Common myeloid progenitor, CD34-positive (primary cell): Measurements from ENCODE around the gene ARL13B.
A peak's percentile ranks its signal among the peaks of the same experiment; 100 is the strongest.

ENCODE experiments used
- CTCF ChIA-PET: fragments of 350-600 bp; sonication (Branson Sonifier 250); formaldehyde crosslinking; loops from one replicate; lab custom pipeline; 2021; ENCODE audit warnings: antibody characterized with exemption; lab: Charles Lee
- POLR2A ChIA-PET: fragments of 350-600 bp; sonication (Branson Sonifier 250); formaldehyde crosslinking; loops from one replicate; lab custom pipeline; 2021; ENCODE audit warnings: antibody characterized with exemption; lab: Charles Lee
- DNase-seq, 3 donors: peaks; one replicate each; pipeline versions ENCODE4 v3.0.0 to v3.0.0-alpha.2; 2013
- H3K27ac ChIP-seq, 2 experiments: 1 replicate in 1 of 2; 2 replicates in 1 of 2; pipeline ENCODE4 v1.7.0; 2013; ENCODE audit warnings: inconsistent platforms in 2 of 2, low read length in 2 of 2, mild to moderate bottlenecking in 2 of 2, low read depth in 1 of 2, moderate library complexity in 1 of 2; ENCODE audit not compliant: severe bottlenecking in 2 of 2, insufficient read depth in 1 of 2, poor library complexity in 1 of 2
- H3K27me3 ChIP-seq, 5 experiments: replicated peaks in 2 of 5; 1 replicate in 3 of 5; 2 replicates in 2 of 5; pipeline versions ENCODE4 v1.6.1 to v1.7.0; 2013; ENCODE audit warnings: low read length in 4 of 5, mild to moderate bottlenecking in 2 of 5, moderate library complexity in 2 of 5, inconsistent platforms in 1 of 5; ENCODE audit not compliant: insufficient read depth in 5 of 5, control insufficient read depth in 4 of 5
- H3K36me3 ChIP-seq, 4 experiments: 1 replicate in 2 of 4; 2 replicates in 2 of 4; pipeline versions ENCODE4 v1.6.1 to v1.7.0; 2013; ENCODE audit warnings: low read length in 3 of 4, control low read depth in 1 of 4, mild to moderate bottlenecking in 1 of 4; ENCODE audit not compliant: control insufficient read depth in 4 of 4, insufficient read depth in 4 of 4
- H3K4me1 ChIP-seq, 4 experiments: 1 replicate in 3 of 4; 2 replicates in 1 of 4; pipeline versions ENCODE4 v1.6.1 to v1.7.1; 2013; ENCODE audit warnings: low read length in 3 of 4, mild to moderate bottlenecking in 3 of 4, control low read depth in 1 of 4, inconsistent platforms in 1 of 4, moderate library complexity in 1 of 4; ENCODE audit not compliant: control insufficient read depth in 4 of 4, insufficient read depth in 4 of 4; ENCODE audit errors: control extremely low read depth in 1 of 4
- H3K4me3 ChIP-seq, 7 experiments: 1 replicate in 4 of 7; 2 replicates in 3 of 7; pipeline versions ENCODE4 v1.5.1 to v1.7.0; 2013; ENCODE audit warnings: mild to moderate bottlenecking in 7 of 7, low read length in 6 of 7, moderate library complexity in 6 of 7, inconsistent platforms in 2 of 7, low read depth in 2 of 7, control low read depth in 1 of 7; ENCODE audit not compliant: insufficient read depth in 4 of 7, control insufficient read depth in 1 of 7; ENCODE audit errors: extremely low read depth in 1 of 7
- H3K9me3 ChIP-seq, 5 experiments: 1 replicate in 4 of 5; 2 replicates in 1 of 5; pipeline versions ENCODE4 v1.6.1 to v1.7.1; 2013; ENCODE audit warnings: low read length in 4 of 5, mild to moderate bottlenecking in 2 of 5, inconsistent platforms in 1 of 5, low read depth in 1 of 5, moderate library complexity in 1 of 5; ENCODE audit not compliant: control insufficient read depth in 4 of 5, insufficient read depth in 2 of 5; ENCODE audit errors: control extremely low read depth in 1 of 5
- WGBS: methylation state at CpG from one replicate; pipeline ENCODE4 v1.1.5; 2013; ENCODE audit not compliant: insufficient coverage; 5-methylcytosine and 5-hydroxymethylcytosine counted together

Gene ARL13B

GRCh38 chr3:94011233-94011711 lies 31.3 kb downstream of the ARL13B start:
- WGBS = 85% methylated on average over 2 of the region's 3 CpGs
- ChIA-PET POLR2A (no interaction called here), CTCF (interaction anchor here (1.2 to 1.4 kb wide), 2 partner anchors 55 to 59 kb away, joined by 3 to 7 read pairs; no protein-coding TSS in a partner anchor)
- no peaks in the 10 kb centered on the region for H3K4me1 ChIP-seq
- no peak overlapping the region for H3K4me3 ChIP-seq
- H3K27ac ChIP-seq = no peak overlapping the region
- peaks cover 0 to 2% (median 0%) of the 10 kb centered on the region in 4 experiments for H3K36me3 ChIP-seq
- H3K9me3 ChIP-seq = no peaks in the 10 kb centered on the region
- no peaks in the 10 kb centered on the region for H3K27me3 ChIP-seq
- DNase-seq = peak in 1 of 3 donors; percentile 4

- no peak overlapping the region for H3K27ac ChIP-seq
- no peak overlapping the region for H3K4me3 ChIP-seq
- CTCF ChIA-PET = interaction anchor here (1.5 kb wide), 1 partner anchor 10 kb away, joined by 4 read pairs; no protein-coding TSS in a partner anchor
- H3K36me3 ChIP-seq = peaks cover 0 to 2% (median 0%) of the 10 kb centered on the region in 4 experiments
- POLR2A ChIA-PET = no interaction called here
- no CpG with 5 or more reads among the region's 1 CpG for WGBS
- H3K4me1 ChIP-seq = no peaks in the 10 kb centered on the region
- no peaks in the 10 kb centered on the region for H3K9me3 ChIP-seq
- no peak for DNase-seq
- no peaks in the 10 kb centered on the region for H3K27me3 ChIP-seq
Measured at GRCh38 chr3:94012185-94012584, 32.2 kb downstream of the ARL13B start.

DNA sequence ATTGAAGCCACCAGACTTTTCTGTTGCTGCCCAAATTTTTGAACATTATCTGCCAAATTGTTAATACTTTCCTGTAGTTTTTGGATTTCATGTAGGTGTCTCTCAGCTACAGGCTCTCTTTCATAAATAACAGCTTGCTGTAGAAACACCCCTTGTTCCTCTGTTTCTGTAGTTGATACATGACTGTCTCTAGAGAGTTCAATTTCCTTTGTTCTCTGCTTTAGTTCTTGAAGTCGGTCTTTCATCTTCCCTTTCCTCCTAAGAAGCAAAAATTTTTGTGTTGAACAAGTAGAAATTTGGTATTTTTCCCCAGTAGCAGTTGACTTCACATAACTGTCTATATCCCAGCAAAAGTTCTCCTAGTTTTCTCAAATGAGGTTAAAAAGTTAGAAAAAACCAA lies 35.1 kb downstream of the ARL13B start:
- Histone ChIP-seq H3K27ac (no peak overlapping the region), H3K36me3 (peaks cover 0 to 2% (median 0%) of the 10 kb centered on the region in 4 experiments), H3K4me1 (no peaks in the 10 kb centered on the region), H3K27me3 (no peaks in the 10 kb centered on the region), H3K4me3 (no peak overlapping the region), H3K9me3 (no peaks in the 10 kb centered on the region)
- POLR2A ChIA-PET = no interaction called here
- CTCF ChIA-PET = no interaction called here
- no CpG with 5 or more reads among the region's 1 CpG for WGBS
- DNase-seq = no peak

DNA sequence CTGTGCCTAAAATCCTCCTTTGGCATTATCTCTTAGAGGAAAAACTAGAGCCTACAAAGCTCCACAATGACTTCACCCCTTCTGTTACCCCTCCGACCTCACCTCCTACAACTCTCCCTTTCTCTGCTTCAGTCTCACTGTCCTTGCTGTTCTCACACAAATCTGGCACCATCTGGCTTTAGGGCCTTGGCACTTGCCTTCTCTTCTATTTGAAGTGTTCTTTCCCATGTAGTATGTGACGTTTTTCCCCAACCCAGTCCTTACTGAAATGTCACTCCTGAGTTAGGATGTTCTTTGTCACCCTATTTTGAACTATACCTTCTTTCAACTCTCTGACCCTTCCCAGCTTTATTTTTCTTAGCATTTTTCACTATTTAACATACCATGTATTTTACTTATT lies 39.7 kb downstream of the ARL13B start:
- Histone ChIP-seq H3K9me3 (no peaks in the 10 kb centered on the region), H3K36me3 (no peaks in the 10 kb centered on the region), H3K27ac (no peak overlapping the region), H3K27me3 (no peaks in the 10 kb centered on the region), H3K4me3 (no peak overlapping the region), H3K4me1 (no peaks in the 10 kb centered on the region)
- ChIA-PET CTCF (interaction anchor here (1.5 kb wide), 1 partner anchor 12 kb away, joined by 5 read pairs; no protein-coding TSS in a partner anchor), POLR2A (no interaction called here)
- WGBS = 84% methylated on average over 2 of the region's 2 CpGs
- no peak for DNase-seq

DNA sequence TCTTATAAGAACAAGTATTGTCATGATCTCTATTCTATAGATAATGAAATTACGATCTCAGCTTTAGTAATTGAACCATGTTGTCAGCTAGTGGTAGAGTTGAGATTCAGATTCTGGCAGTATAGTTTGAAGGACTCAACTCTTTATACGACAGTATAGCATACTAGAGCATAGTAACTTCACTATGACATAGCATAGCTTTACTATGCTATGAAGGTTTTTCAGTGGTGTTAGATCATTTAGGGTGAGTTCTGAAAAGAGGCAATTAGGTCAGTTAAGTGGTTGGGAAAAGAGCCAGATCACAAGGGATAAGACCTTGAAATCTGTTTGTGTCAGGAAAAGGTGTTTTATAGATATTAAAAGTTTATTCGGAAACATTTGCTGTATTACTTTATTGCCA lies 40.3 kb downstream of the ARL13B start:
- CTCF ChIA-PET = interaction anchor here (1.5 kb wide), 1 partner anchor 13 kb away, joined by 5 read pairs; no protein-coding TSS in a partner anchor
- no peaks in the 10 kb centered on the region for H3K36me3 ChIP-seq
- no peaks in the 10 kb centered on the region for H3K4me1 ChIP-seq
- POLR2A ChIA-PET = no interaction called here
- DNase-seq = no peak
- no peak overlapping the region for H3K4me3 ChIP-seq
- H3K27me3 ChIP-seq = no peaks in the 10 kb centered on the region
- WGBS = no CpG with 5 or more reads among the region's 3 CpGs
- H3K9me3 ChIP-seq = no peaks in the 10 kb centered on the region
- no peak overlapping the region for H3K27ac ChIP-seq

DNA sequence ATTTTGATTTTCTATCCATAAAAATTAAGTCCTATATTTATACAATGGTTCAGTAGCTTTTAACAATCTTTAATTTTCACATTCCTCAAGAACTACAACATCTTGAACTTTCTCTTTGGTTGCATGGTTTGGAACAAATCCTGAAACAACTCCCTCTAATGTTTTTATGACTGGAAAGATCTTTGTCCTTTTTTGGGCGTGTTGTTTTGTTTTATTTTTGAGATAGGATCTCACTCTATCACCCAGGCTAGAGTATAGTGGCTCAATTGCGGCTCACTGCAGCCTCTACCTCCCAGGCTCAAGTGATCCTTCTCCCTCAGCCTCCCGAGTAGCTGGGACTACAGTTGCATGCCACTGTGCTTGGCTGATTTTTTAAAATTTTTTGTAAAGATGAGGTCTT lies 44.4 kb downstream of the ARL13B start:
- POLR2A ChIA-PET = no interaction called here
- Histone ChIP-seq H3K4me3 (no peak overlapping the region), H3K36me3 (no peaks in the 10 kb centered on the region), H3K4me1 (no peaks in the 10 kb centered on the region), H3K27ac (no peak overlapping the region), H3K27me3 (no peaks in the 10 kb centered on the region), H3K9me3 (no peaks in the 10 kb centered on the region)
- CTCF ChIA-PET = interaction anchor here (0.6 to 2.5 kb wide), 3 partner anchors 10 to 53 kb away, joined by 3 to 6 read pairs (median 4); no protein-coding TSS in a partner anchor
- WGBS = no CpG with 5 or more reads among the region's 3 CpGs
- no peak for DNase-seq

DNA sequence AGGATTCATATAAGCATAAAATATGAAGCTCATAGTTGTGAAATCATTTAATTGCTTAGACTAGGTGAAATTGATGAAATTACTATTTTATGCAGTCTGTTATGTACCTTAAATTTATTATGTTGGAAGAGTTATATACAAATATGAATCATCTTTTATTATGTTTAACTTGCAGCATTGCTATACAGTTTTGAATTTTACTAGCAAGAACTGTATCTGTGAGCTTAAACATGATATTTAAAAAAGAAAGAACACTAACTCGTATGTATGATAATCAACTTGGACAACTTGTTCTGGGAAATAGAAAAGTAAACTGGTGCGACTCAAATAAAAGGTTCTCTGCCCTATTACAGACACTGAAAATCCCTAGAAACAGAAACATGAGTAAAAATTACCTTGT lies 46.7 kb downstream of the ARL13B start:
- no peak for DNase-seq
- WGBS = no CpG with 5 or more reads among the region's 2 CpGs
- CTCF ChIA-PET = interaction anchor here (1.4 to 2.5 kb wide), 2 partner anchors 23 to 43 kb away, joined by 4 to 6 read pairs; no protein-coding TSS in a partner anchor
- Histone ChIP-seq H3K4me1 (no peaks in the 10 kb centered on the region), H3K27ac (no peak overlapping the region), H3K27me3 (no peaks in the 10 kb centered on the region), H3K9me3 (no peaks in the 10 kb centered on the region), H3K4me3 (no peak overlapping the region), H3K36me3 (no peaks in the 10 kb centered on the region)
- POLR2A ChIA-PET = no interaction called here
